ENCODE results near the gene IMP3. TPM values are rescaled to one million over a fixed set of nuclear protein-coding genes. Genes with fewer than 3 reads are reported as not detected.

The IMP3 gene
- total RNA-seq, 1 donor: 82.1 TPM

DNA sequence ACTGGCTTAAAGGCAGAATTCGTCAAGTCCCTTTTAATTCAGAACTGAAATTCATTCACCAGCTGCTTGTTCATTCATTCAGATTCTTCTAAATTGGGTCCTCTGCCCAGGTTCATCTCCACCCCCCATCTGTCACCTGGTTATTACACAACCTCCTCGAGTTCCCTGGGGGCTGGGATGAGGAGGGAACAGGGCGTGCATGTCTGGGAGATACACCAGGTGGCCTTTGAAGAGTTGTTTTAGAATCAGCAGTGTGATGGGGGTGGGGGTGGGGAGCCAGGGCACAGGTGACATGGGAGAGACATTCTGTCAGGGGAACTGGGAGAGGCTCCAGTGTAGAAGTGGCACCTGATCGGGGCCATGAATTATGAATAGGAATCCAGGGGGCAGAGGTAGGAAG, 15.9 kb upstream of the IMP3 start:
- H3K4me3 ChIP-seq (ENCODE audit: low read depth, low read length): no peak overlapping the region
- TF ChIP-seq, protein P1, sequence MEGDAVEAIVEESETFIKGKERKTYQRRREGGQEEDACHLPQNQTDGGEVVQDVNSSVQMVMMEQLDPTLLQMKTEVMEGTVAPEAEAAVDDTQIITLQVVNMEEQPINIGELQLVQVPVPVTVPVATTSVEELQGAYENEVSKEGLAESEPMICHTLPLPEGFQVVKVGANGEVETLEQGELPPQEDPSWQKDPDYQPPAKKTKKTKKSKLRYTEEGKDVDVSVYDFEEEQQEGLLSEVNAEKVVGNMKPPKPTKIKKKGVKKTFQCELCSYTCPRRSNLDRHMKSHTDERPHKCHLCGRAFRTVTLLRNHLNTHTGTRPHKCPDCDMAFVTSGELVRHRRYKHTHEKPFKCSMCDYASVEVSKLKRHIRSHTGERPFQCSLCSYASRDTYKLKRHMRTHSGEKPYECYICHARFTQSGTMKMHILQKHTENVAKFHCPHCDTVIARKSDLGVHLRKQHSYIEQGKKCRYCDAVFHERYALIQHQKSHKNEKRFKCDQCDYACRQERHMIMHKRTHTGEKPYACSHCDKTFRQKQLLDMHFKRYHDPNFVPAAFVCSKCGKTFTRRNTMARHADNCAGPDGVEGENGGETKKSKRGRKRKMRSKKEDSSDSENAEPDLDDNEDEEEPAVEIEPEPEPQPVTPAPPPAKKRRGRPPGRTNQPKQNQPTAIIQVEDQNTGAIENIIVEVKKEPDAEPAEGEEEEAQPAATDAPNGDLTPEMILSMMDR (IDR thresholded peaks at IDR 0.05; ENCODE audit: insufficient read depth, low read length): no peak
- DNase-seq (ENCODE audit: low read depth): no peak

DNA sequence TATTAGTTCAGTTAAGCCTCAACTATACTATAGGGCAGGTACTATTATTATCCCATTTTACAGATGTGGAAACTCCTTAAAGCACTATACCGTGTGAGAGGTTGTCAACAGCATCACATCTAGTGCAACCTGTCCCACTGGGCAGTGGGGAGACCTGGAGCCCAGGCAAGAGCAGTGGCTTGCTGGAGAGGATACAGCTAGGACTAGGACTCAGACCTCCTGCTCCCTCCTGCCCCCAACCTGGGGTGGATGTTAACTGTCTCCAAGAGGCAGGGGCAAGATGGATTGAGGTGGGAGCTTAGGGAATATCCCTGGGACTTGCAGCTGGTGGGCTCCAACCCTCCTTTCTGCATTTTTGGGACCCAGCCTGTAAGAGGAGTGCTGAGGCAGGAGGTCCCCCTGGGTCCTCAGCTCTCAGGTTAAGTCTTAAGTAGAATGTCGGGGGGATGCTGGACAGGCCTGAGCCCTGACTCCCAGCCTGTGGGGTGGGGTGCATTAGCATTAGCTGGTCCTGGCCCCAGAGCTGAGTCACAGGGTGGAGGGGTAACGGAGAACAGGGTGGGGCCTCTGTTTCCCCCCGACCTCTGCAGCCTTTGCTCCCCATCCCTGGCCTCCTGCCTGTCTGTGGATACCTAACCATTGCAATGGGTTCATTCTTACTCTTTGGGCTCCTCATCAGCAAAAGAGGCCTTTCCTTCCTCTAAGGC, 14.3 kb upstream of the IMP3 start:
- DNase-seq (ENCODE audit: low read depth): no peak

DNA sequence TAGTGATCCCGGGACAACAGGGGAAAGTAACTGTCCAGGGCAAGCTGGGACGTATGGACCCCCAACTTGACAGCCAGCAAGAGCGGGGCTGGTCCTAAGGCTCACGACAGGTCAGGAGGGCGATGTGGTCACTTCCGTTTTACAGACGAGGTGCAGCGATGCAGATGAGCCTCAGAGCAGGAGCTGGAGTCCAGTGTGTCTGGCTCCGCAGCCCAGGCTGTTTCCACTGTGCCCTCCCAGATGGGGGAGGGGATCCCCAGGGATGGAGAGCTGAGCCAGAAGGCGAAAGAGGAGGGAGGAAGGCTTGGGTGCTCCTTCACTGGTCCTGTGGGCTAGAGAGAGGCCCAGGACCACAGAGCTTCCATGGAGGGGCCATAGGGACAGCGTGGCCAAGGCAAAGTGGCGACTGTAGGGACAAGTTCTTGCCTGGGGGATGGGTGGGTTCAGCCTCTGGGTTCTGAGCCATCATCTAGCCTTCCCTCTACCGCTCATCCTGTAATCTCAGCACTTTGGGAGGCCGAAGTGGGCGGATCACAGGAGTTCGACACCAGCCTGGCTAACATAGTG, 13.4 kb upstream of the IMP3 start:
- DNase-seq (ENCODE audit: low read depth): no peak
- H3K4me3 ChIP-seq (ENCODE audit: low read depth, low read length): peak overlapping the region; percentile 46
- TF ChIP-seq, protein P1 (IDR thresholded peaks at IDR 0.05; ENCODE audit: insufficient read depth, low read length): no peak

More for the DNA sequence above, 14.3 kb upstream of the IMP3 start:
- TF ChIP-seq, protein P1 (IDR thresholded peaks at IDR 0.05; ENCODE audit: insufficient read depth, low read length): no peak
- no peak overlapping the region for H3K4me3 ChIP-seq (ENCODE audit: low read depth, low read length)

DNA sequence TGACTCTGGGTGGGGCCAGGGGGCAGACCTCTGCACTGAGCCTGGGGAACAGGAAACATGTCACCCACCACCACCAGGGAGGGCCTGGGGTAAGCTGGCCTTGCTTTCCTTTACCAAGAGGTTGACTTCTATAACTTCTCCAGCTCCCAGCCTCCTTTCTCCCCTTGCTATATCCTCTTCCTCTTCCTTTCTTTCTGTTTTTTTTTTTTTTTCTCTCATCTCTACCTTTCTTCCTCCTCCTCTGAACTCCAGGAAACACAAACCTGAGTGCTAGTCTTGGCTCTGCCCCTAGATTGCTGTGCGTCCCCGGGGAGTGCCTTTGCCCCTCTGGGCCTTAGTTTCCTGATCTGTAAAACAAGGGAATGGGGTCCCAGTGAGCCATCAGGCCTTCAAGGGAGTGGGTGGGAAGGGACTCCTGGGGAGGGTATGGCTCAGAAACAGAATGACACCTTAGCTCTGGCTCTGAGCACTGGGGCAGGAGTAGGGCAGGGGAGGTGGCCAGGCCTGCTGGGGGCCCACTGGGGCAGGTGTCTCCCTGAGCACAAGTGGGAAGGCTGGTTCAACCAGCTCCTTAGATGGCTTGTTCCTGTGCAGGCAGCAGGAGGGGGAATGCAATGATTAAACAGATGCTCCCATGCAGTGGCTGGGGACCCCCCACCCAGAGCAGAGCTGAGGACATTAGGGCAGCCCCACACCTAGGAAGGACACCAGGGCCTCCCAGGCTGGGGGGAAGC, 12.0 kb upstream of the IMP3 start:
- TF ChIP-seq, protein P1 (IDR thresholded peaks at IDR 0.05; ENCODE audit: insufficient read depth, low read length): no peak
- peak overlapping the region; percentile 86 for H3K4me3 ChIP-seq (ENCODE audit: low read depth, low read length)
- no peak for DNase-seq (ENCODE audit: low read depth)

DNA sequence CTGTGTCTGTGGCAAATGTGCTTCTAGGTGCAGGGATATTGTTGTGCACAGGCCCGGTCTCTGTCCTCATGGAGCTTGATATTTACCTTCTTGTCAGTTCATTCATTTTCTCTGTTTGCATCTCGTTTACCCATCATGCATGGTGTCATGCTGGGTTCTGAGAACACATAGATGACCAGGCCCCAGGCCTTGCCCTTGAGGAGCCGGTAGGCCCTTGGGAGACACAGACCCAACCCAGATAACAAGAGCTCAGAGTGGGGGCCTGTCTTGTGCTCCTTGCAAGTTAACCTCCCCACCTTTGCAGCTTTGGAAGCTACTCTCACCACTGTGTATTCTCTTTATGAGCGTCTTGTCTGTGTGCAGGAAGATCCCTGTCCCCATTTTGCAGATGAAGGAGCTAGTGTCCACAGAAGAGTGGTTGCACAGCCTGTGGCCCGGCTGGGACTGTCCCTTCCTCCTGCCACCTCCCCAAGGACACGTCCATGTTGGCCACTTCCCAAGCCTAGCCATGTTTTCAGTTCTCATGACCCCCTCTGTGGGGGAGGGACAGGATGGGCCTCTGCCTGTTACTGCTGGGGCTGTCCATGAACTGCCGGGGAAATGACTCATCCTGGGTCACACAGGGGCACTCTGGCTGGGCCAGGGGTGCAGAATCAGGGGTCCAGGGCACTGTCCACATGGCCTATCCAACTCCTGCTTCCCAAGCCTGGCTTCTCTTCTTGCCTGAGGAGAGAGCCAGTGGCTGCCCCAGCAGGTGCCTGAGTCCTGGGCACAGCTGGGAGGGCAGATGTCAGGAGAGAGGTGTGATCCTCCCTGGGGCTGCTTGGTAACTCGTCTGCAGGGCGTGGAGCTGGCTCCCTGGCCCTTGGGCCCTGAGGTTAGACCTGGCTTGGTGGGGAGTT, 11.1 kb upstream of the IMP3 start:
- H3K4me3 ChIP-seq (ENCODE audit: low read depth, low read length): peak overlapping the region; percentile 86
- DNase-seq (ENCODE audit: low read depth): no peak
- TF ChIP-seq, protein P1 (IDR thresholded peaks at IDR 0.05; ENCODE audit: insufficient read depth, low read length): no peak

DNA sequence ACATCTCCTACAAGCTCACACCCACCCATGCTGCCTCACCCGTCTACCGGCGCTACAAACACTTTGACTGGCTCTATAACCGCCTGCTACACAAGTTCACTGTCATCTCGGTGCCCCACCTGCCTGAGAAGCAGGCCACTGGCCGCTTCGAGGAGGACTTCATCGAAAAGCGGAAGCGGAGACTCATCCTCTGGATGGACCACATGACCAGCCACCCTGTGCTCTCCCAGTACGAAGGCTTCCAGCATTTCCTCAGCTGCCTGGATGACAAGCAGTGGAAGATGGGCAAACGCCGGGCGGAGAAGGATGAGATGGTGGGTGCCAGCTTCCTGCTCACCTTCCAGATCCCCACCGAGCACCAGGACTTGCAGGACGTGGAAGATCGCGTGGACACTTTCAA, 9.8 kb upstream of the IMP3 start:
- TF ChIP-seq, protein P1 (IDR thresholded peaks at IDR 0.05; ENCODE audit: insufficient read depth, low read length): no peak
- H3K4me3 ChIP-seq (ENCODE audit: low read depth, low read length): peak overlapping the region; percentile 86
- no peak for DNase-seq (ENCODE audit: low read depth)
